ENCODE results near the gene NKX6-2.

Gene NKX6-2

GRCh38 chr10:132738454-132739224, 47.3 kb downstream of the NKX6-2 start:
- no peak for DNase-seq
- peaks cover 0 to 56% of the 10 kb centered on the region in 2 experiments for H3K36me3 ChIP-seq (ENCODE audit: control insufficient read depth in 1 of 2, insufficient read depth in 2 of 2, low read depth in 1 of 2, low read length in 2 of 2)
- no peak overlapping the region for H4K91ac ChIP-seq (ENCODE audit: low read length)
- no peak overlapping the region for H2AFZ ChIP-seq (ENCODE audit: low read depth, low read length)
- peaks cover 33% of the 10 kb centered on the region for H3K4me1 ChIP-seq (ENCODE audit: control insufficient read depth, insufficient read depth, low read depth, low read length)
- H3K9me3 ChIP-seq (ENCODE audit: control insufficient read depth, low read length) = no peaks in the 10 kb centered on the region
- no peak overlapping the region for H3K27ac ChIP-seq (ENCODE audit: low read length, poor library complexity, severe bottlenecking)
- H2BK120ac ChIP-seq (ENCODE audit: low read depth, low read length) = no peak overlapping the region
- H3K4me2 ChIP-seq (ENCODE audit: low read length, poor library complexity, severe bottlenecking) = no peak overlapping the region
- no peak overlapping the region for H2BK5ac ChIP-seq (ENCODE audit: low read depth, low read length, poor library complexity, severe bottlenecking)
- no peak overlapping the region for H4K8ac ChIP-seq (ENCODE audit: low read length)
- peaks cover 0 to 4% of the 10 kb centered on the region in 2 experiments for H3K27me3 ChIP-seq (ENCODE audit: control insufficient read depth in 1 of 2, insufficient read depth in 1 of 2, low read length in 2 of 2)
- no peak overlapping the region for H3K9ac ChIP-seq (ENCODE audit: low read length)
- H2AK5ac ChIP-seq (ENCODE audit: low read length, severe bottlenecking) = no peak overlapping the region
- H3K23ac ChIP-seq (ENCODE audit: low read length in 2 of 2) = no peak overlapping the region
- H3K14ac ChIP-seq (ENCODE audit: low read length in 2 of 2) = no peak overlapping the region
- H3K79me1 ChIP-seq (replicated peaks; ENCODE audit: low read length, poor library complexity, severe bottlenecking) = peaks cover 9% of the 10 kb centered on the region
- H3K18ac ChIP-seq (ENCODE audit: low read depth in 1 of 2, low read length in 2 of 2) = no peak overlapping the region
- H3K4me3 ChIP-seq (ENCODE audit: insufficient read depth in 1 of 2, low read depth in 1 of 2, low read length in 2 of 2) = no peak overlapping the region
- 96% methylated on average over 25 of the region's 25 CpGs for WGBS
- no peak overlapping the region for H2BK15ac ChIP-seq (ENCODE audit: low read depth, poor library complexity, severe bottlenecking)
- H2BK12ac ChIP-seq (ENCODE audit: low read length in 2 of 2) = no peak overlapping the region
- H3K4ac ChIP-seq (ENCODE audit: low read depth in 1 of 2, low read length in 2 of 2) = no peak overlapping the region

DNA sequence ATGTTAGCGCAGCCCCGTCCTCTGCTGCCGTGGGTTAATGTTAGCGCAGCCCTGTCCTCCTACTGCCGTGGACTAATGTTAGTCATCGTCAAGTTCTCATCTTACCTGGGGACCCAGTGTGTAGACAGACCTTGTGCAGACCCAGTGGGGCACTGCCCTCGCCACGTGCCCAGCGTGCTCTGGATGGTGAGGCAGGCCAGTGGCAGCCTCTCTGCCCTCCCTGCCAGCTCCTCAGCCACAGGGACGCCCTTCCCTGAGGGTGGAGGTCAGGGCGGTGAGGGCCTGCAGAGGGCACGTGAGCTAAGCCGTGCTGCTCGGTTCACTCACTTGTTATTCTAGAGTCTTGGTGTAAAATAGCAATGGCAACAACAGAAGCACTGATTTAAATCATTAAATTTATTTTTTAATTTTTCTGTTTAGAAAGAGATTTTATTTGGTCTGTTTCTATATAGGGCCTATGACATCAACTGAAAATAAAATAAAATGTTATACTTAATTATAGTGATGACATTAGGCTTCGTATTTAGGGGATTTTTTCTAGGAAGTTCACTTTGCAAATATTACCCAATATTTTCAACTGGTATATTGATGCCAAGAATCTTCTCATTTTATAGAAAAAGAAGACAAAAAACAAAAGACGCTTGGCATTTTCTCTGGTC, 48.4 kb downstream of the NKX6-2 start:
- peaks cover 0 to 64% of the 10 kb centered on the region in 2 experiments for H3K36me3 ChIP-seq (ENCODE audit: control insufficient read depth in 1 of 2, insufficient read depth in 2 of 2, low read depth in 1 of 2, low read length in 2 of 2)
- no peaks in the 10 kb centered on the region for H3K9me3 ChIP-seq (ENCODE audit: control insufficient read depth, low read length)
- no peak overlapping the region for H2BK12ac ChIP-seq (ENCODE audit: low read length in 2 of 2)
- no peak overlapping the region for H3K27ac ChIP-seq (ENCODE audit: low read length, poor library complexity, severe bottlenecking)
- 95% methylated on average over 12 of the region's 16 CpGs for WGBS
- no peak overlapping the region for H3K4ac ChIP-seq (ENCODE audit: low read depth in 1 of 2, low read length in 2 of 2)
- no peak overlapping the region for H3K4me2 ChIP-seq (ENCODE audit: low read length, poor library complexity, severe bottlenecking)
- no peak overlapping the region for H3K14ac ChIP-seq (ENCODE audit: low read length in 2 of 2)
- no peak overlapping the region for H2AK5ac ChIP-seq (ENCODE audit: low read length, severe bottlenecking)
- H3K23ac ChIP-seq (ENCODE audit: low read length in 2 of 2) = no peak overlapping the region
- peaks cover 0 to 4% of the 10 kb centered on the region in 2 experiments for H3K27me3 ChIP-seq (ENCODE audit: control insufficient read depth in 1 of 2, insufficient read depth in 1 of 2, low read length in 2 of 2)
- H3K79me1 ChIP-seq (replicated peaks; ENCODE audit: low read length, poor library complexity, severe bottlenecking) = peaks cover 9% of the 10 kb centered on the region
- H2BK5ac ChIP-seq (ENCODE audit: low read depth, low read length, poor library complexity, severe bottlenecking) = no peak overlapping the region
- H3K4me3 ChIP-seq (ENCODE audit: insufficient read depth in 1 of 2, low read depth in 1 of 2, low read length in 2 of 2) = no peak overlapping the region
- no peak overlapping the region for H2BK15ac ChIP-seq (ENCODE audit: low read depth, poor library complexity, severe bottlenecking)
- no peak overlapping the region for H4K8ac ChIP-seq (ENCODE audit: low read length)
- H3K9ac ChIP-seq (ENCODE audit: low read length) = no peak overlapping the region
- H3K18ac ChIP-seq (ENCODE audit: low read depth in 1 of 2, low read length in 2 of 2) = no peak overlapping the region
- H3K4me1 ChIP-seq (ENCODE audit: control insufficient read depth, insufficient read depth, low read depth, low read length) = peaks cover 25% of the 10 kb centered on the region
- no peak overlapping the region for H4K91ac ChIP-seq (ENCODE audit: low read length)
- no peak overlapping the region for H2AFZ ChIP-seq (ENCODE audit: low read depth, low read length)
- no peak overlapping the region for H2BK120ac ChIP-seq (ENCODE audit: low read depth, low read length)
- no peak for DNase-seq

DNA sequence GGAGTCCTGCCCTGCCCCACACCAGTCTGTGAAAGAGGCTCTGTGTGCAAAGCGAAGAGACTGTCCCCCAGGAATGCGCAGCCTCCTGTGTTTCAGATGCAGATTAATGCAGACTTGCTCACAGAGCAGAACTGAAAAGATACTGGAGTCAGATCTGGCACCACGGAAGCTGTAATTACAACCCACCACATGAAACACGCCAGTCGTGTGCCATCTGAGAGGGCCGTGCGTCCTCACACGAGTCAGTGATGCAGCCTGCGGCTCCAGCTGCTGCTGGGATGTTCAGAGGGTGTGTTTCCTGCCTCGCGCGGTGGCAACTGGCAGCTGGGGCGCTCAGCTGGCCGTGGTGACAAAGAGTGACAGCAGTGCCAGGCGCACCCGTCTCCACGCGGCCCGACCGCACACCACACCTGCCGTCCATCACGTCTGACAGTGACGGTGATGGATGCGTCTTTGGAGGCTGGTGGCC, 50.0 kb downstream of the NKX6-2 start:
- peaks cover 6% of the 10 kb centered on the region for H3K79me1 ChIP-seq (replicated peaks; ENCODE audit: low read length, poor library complexity, severe bottlenecking)
- H3K27me3 ChIP-seq (ENCODE audit: control insufficient read depth in 1 of 2, insufficient read depth in 1 of 2, low read length in 2 of 2) = no peaks in the 10 kb centered on the region
- no peak overlapping the region for H3K4ac ChIP-seq (ENCODE audit: low read depth in 1 of 2, low read length in 2 of 2)
- H2AFZ ChIP-seq (ENCODE audit: low read depth, low read length) = no peak overlapping the region
- H3K36me3 ChIP-seq (ENCODE audit: control insufficient read depth in 1 of 2, insufficient read depth in 2 of 2, low read depth in 1 of 2, low read length in 2 of 2) = peaks cover 0 to 61% of the 10 kb centered on the region in 2 experiments
- H4K91ac ChIP-seq (ENCODE audit: low read length) = no peak overlapping the region
- no peak overlapping the region for H2BK12ac ChIP-seq (ENCODE audit: low read length in 2 of 2)
- H3K4me1 ChIP-seq (ENCODE audit: control insufficient read depth, insufficient read depth, low read depth, low read length) = peaks cover 21% of the 10 kb centered on the region
- H3K4me3 ChIP-seq (ENCODE audit: insufficient read depth in 1 of 2, low read depth in 1 of 2, low read length in 2 of 2) = no peak overlapping the region
- no peak overlapping the region for H3K14ac ChIP-seq (ENCODE audit: low read length in 2 of 2)
- no peak overlapping the region for H2BK15ac ChIP-seq (ENCODE audit: low read depth, poor library complexity, severe bottlenecking)
- H3K27ac ChIP-seq (ENCODE audit: low read length, poor library complexity, severe bottlenecking) = no peak overlapping the region
- H2AK5ac ChIP-seq (ENCODE audit: low read length, severe bottlenecking) = no peak overlapping the region
- WGBS = 99% methylated on average over 24 of the region's 24 CpGs
- no peak for DNase-seq
- no peak overlapping the region for H4K8ac ChIP-seq (ENCODE audit: low read length)
- H2BK120ac ChIP-seq (ENCODE audit: low read depth, low read length) = no peak overlapping the region
- H3K18ac ChIP-seq (ENCODE audit: low read depth in 1 of 2, low read length in 2 of 2) = no peak overlapping the region
- no peak overlapping the region for H3K23ac ChIP-seq (ENCODE audit: low read length in 2 of 2)
- no peak overlapping the region for H3K9ac ChIP-seq (ENCODE audit: low read length)
- no peak overlapping the region for H2BK5ac ChIP-seq (ENCODE audit: low read depth, low read length, poor library complexity, severe bottlenecking)
- no peak overlapping the region for H3K4me2 ChIP-seq (ENCODE audit: low read length, poor library complexity, severe bottlenecking)
- H3K9me3 ChIP-seq (ENCODE audit: control insufficient read depth, low read length) = no peaks in the 10 kb centered on the region

DNA sequence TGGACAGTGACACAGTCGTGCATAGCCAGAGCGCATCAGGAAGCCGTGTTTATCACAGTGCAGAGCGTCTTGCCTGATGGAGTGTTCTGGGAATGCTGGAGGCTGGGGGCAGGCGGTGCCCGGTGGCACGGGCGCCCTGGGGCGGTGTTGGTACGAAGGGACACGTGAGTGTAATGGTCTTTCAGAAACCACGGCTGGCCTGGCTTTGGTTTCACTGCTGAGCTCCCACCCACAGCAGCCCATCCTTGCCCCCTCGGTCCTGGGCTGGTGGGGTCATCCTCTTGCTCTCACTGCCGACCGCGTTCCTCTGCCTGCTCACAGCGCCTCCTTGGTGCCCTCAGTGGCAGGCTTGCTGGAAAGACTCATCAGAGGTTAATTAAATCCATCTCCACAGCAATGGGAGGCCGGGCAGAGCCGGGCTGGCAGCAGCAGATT, 50.6 kb downstream of the NKX6-2 start:
- H3K9ac ChIP-seq (ENCODE audit: low read length) = no peak overlapping the region
- H2BK120ac ChIP-seq (ENCODE audit: low read depth, low read length) = no peak overlapping the region
- H3K36me3 ChIP-seq (ENCODE audit: control insufficient read depth in 1 of 2, insufficient read depth in 2 of 2, low read depth in 1 of 2, low read length in 2 of 2) = peaks cover 0 to 67% of the 10 kb centered on the region in 2 experiments
- no peaks in the 10 kb centered on the region for H3K9me3 ChIP-seq (ENCODE audit: control insufficient read depth, low read length)
- H4K8ac ChIP-seq (ENCODE audit: low read length) = no peak overlapping the region
- peaks cover 17% of the 10 kb centered on the region for H3K4me1 ChIP-seq (ENCODE audit: control insufficient read depth, insufficient read depth, low read depth, low read length)
- no peak overlapping the region for H2BK15ac ChIP-seq (ENCODE audit: low read depth, poor library complexity, severe bottlenecking)
- no peak overlapping the region for H4K91ac ChIP-seq (ENCODE audit: low read length)
- 97% methylated on average over 19 of the region's 19 CpGs for WGBS
- H2AFZ ChIP-seq (ENCODE audit: low read depth, low read length) = no peak overlapping the region
- no peak overlapping the region for H3K27ac ChIP-seq (ENCODE audit: low read length, poor library complexity, severe bottlenecking)
- H2BK12ac ChIP-seq (ENCODE audit: low read length in 2 of 2) = no peak overlapping the region
- H2BK5ac ChIP-seq (ENCODE audit: low read depth, low read length, poor library complexity, severe bottlenecking) = no peak overlapping the region
- H3K4me3 ChIP-seq (ENCODE audit: insufficient read depth in 1 of 2, low read depth in 1 of 2, low read length in 2 of 2) = no peak overlapping the region
- no peak overlapping the region for H3K4me2 ChIP-seq (ENCODE audit: low read length, poor library complexity, severe bottlenecking)
- DNase-seq = no peak
- no peaks in the 10 kb centered on the region for H3K27me3 ChIP-seq (ENCODE audit: control insufficient read depth in 1 of 2, insufficient read depth in 1 of 2, low read length in 2 of 2)
- H3K79me1 ChIP-seq (replicated peaks; ENCODE audit: low read length, poor library complexity, severe bottlenecking) = peaks cover 7% of the 10 kb centered on the region
- no peak overlapping the region for H3K4ac ChIP-seq (ENCODE audit: low read depth in 1 of 2, low read length in 2 of 2)
- H2AK5ac ChIP-seq (ENCODE audit: low read length, severe bottlenecking) = no peak overlapping the region
- H3K14ac ChIP-seq (ENCODE audit: low read length in 2 of 2) = no peak overlapping the region
- no peak overlapping the region for H3K23ac ChIP-seq (ENCODE audit: low read length in 2 of 2)
- no peak overlapping the region for H3K18ac ChIP-seq (ENCODE audit: low read depth in 1 of 2, low read length in 2 of 2)

Measured in mesenchymal stem cell (in vitro differentiated cells and primary cell).